Measurements from ENCODE around the gene SCT.

GRCh38 chr11:662689-663274 lies 35.8 kb upstream of the SCT start:
- TF ChIP-seq, protein P1, sequence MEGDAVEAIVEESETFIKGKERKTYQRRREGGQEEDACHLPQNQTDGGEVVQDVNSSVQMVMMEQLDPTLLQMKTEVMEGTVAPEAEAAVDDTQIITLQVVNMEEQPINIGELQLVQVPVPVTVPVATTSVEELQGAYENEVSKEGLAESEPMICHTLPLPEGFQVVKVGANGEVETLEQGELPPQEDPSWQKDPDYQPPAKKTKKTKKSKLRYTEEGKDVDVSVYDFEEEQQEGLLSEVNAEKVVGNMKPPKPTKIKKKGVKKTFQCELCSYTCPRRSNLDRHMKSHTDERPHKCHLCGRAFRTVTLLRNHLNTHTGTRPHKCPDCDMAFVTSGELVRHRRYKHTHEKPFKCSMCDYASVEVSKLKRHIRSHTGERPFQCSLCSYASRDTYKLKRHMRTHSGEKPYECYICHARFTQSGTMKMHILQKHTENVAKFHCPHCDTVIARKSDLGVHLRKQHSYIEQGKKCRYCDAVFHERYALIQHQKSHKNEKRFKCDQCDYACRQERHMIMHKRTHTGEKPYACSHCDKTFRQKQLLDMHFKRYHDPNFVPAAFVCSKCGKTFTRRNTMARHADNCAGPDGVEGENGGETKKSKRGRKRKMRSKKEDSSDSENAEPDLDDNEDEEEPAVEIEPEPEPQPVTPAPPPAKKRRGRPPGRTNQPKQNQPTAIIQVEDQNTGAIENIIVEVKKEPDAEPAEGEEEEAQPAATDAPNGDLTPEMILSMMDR (IDR thresholded peaks at IDR 0.05; ENCODE audit: extremely low read depth in 1 of 2, insufficient read depth in 1 of 2, low read depth in 1 of 2, low read length in 2 of 2): peak; percentile 76 to 86
- TF ChIP-seq POLR2A (IDR thresholded peaks at IDR 0.05; ENCODE audit: low read depth, low read length) (no peak), POLR2AphosphoS5 (IDR thresholded peaks at IDR 0.05; ENCODE audit: insufficient read depth, low read depth, low read length) (no peak), JUN (IDR thresholded peaks at IDR 0.05; ENCODE audit: borderline replicate concordance, insufficient read depth, insufficient read length, low read depth) (no peak), FOS (IDR thresholded peaks at IDR 0.05; ENCODE audit: borderline replicate concordance, insufficient read depth, low read length) (no peak), EZH2 (IDR thresholded peaks at IDR 0.05; ENCODE audit: borderline replicate concordance, low read depth, low read length, severe bottlenecking) (no peak), MYC (IDR thresholded peaks at IDR 0.05; ENCODE audit: low read depth, low read length) (no peak), GATA2 (IDR thresholded peaks at IDR 0.05; ENCODE audit: insufficient read depth, insufficient read length, low read depth, low read length) (no peak)
- TF ChIP-seq, protein P2, sequence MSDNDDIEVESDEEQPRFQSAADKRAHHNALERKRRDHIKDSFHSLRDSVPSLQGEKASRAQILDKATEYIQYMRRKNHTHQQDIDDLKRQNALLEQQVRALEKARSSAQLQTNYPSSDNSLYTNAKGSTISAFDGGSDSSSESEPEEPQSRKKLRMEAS (IDR thresholded peaks at IDR 0.05; ENCODE audit: insufficient read depth, insufficient read length): no peak

All from endothelial cell of umbilical vein (primary cell).